NCI-H82 treated with DMSO at 0.1 percent for 48 hours (cell line): Measurements from ENCODE around the gene KRT77.
"Not testable (repeated sequence)": the region's sequence is repeated elsewhere in the genome, so short reads cannot be mapped to it uniquely, and the experiment has no call there.

Experiments
- DNase-seq: peaks from one replicate; lab custom pipeline; 2025; ENCODE audit not compliant: unreplicated experiment; lab: John Stamatoyannopoulos, UW

KRT77 gene

DNA sequence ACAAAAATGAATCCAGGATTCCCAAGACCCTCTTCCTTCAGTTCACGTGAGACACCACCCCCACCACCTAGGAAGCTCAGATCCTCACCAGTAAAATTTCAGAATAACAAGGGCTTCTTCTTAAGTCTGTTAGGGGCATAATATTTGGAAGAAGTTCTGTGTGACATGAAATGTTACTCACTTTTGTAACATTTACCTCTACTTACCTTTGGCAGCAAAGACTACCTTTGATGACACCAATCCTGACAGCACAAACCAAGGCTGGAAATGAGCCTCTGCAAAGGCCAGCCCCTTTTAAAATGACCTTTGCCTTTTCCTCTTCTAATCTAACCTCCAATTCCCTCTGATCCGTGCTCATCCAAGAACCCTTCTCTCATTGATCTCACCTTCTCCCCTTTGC is 19.4 kb upstream of the KRT77 start:
- no peak for DNase-seq

GRCh38 chr12:52721838-52722470 is 18.6 kb upstream of the KRT77 start:
- no peak for DNase-seq

DNA sequence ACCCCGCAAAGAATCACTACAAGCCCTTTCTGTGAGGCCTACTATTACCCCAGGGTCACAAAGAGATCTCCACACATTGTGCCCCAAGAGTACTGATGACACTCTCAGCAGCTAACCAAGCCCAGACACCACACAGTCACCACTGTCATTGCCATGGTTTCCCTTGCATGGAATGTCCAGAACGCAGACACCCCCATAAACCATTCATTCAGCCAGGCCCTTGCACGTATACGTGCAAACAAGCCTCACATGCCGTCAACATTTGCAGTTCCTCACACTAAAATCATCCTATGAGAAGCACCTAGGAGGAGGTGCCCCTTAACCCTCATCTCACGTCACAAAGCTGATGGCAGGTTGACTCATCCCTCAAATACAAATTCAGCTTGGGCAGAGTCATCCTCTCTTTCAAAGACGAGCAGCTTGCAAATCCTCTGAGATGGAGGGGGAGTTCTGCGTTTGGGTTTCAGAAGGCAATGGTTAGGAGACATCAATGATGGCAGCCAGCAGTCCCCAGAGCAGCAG is 17.1 kb upstream of the KRT77 start:
- DNase-seq, result no peak

DNA sequence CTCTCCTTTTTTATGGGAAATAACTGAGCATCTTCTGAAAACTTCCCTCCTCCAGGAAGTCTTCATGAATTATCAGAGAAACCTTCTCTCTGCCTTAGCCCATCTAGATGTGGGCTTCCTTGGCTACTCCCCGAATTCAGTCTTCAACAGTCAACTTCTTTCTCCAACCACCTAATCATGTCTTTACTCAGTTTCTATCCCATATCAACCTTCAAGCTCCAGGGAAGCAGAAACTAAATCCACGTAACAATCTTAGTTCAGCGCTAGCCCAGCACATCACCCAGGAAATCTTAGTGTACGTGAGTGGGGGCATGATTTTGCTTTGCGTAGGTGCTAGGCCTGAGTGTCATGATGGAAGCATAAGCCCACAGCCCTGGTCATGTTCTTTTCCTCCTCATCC is 12.7 kb upstream of the KRT77 start:
- no peak for DNase-seq

- no peak for DNase-seq
Measured at GRCh38 chr12:52715416-52715815, 12.1 kb upstream of the KRT77 start.

- DNase-seq, result no peak
Measured at GRCh38 chr12:52714887-52715281, 11.6 kb upstream of the KRT77 start.

GRCh38 chr12:52713960-52714886 is 10.9 kb upstream of the KRT77 start:
- DNase-seq, result no peak

DNA sequence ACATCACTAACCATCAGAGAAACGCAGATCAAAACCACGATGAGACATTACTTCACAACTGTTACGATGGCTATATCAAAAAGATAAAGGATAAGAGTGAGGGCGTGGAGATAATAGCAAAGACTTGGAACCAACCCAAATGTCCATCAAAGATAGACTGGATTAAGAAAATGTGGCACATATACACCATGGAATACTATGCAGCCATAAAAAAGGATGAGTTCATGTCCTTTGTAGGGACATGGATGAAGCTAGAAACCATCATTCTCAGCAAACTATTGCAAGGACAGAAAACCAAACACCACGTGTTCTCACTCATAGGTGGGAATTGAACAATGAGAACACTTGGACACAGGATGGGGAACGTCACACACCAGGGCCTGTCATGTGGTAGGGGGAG is 8.8 kb upstream of the KRT77 start:
- not testable (repeated sequence) for DNase-seq

DNA sequence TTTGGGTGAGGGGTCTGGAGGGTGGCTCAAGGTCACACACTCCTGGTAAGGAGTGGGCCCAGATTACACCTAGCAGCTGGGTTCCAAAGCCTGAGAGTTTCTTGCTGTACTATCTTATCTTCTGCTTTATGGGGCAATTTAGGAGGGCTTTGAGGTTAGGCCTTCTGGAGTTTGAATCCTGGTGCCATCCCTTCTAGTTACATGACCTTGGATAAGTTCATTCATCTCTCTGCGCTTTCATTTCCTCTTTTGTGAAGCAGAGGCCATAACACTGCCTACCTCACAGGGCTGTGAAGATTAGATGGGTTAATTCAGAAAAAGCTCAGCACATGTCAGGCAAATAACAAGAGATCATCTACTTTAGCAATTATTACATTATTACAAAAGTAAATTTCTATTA is 7.4 kb upstream of the KRT77 start:
- DNase-seq, result no peak

DNA sequence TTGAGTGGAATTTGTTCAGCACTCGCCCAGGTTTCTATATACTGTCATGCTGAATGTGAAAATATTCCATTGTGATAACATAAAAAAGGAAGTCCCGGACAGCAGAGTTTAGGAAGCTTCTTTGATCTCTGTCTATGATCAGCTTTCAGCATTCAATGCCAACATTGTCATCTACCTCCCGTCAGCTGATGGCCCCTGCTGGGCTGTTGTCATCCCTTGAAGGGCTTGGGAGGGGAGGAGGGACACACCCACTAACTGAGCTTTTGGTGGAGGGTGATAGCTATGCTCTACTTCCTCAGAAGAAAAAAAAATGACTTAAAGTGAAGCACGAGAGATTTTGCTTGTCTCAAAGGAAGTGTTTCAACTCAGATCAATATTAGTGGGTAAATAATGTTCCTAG is 4.7 kb upstream of the KRT77 start:
- DNase-seq, result no peak

GRCh38 chr12:52704464-52704863 is 1.1 kb upstream of the KRT77 start:
- DNase-seq, result no peak

DNA sequence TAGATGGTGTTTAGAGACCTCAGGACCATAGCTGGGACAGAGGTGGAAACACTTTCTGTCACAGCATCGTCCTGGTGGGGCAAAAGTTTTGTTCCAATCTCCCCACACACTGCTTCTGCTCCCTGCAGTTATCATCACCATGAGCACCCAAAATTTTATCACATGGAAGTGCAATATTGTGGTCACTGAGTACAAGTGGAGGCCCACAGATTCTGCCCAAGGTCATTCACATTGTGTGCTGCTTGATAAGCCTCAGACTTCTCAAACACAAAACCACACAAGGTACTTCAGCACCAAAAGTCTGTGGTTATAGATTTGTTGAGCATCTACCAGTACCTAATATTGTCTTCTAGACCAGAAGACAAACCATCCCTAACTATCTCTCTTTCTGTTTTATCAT is 554 bp upstream of the KRT77 start:
- DNase-seq, result no peak

- no peak for DNase-seq
Measured at GRCh38 chr12:52702338-52702737, 986 bp downstream of the KRT77 start.

DNA sequence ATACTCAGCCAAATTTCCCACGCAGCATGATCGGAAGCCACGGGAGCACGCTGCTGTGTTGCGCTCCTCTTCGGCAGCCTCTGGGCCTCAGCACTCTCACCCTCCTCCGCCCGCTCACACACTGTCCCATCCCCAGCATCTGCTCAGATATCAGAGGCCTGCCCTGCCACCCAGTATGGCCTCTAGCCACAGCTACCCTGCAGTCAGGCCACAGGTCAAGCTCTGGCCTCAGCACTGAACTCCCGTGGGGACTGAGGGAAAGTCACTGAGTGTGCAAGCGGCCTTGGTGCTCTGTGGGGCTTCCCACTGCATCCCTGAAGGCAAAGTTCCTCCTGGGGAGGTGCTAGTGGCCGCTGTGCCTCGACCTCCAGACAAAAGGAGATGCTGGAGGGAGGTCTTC is 2.0 kb downstream of the KRT77 start:
- no peak for DNase-seq

DNA sequence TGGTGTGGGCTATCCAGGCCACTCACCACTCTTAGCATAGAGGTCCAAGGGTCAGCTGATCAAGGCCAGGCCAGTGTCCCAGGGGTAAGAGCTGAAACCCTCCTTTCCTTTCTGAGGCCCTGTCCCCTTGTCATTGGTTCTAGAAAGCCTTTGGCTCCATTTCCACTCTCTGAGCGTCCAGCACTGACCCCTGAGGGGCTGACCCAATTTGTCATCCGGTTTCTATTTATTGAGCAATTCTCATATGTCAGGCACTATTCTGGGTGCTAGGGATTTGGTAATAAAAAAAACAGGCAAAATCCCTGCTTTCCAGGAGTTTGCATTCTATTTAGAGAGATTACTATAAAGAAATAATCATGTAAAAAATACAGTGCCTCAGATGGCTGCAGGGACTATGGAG is 3.4 kb downstream of the KRT77 start:
- DNase-seq, result no peak

GRCh38 chr12:52699373-52699772 is 4.0 kb downstream of the KRT77 start:
- no peak for DNase-seq

- DNase-seq, result no peak
Measured at GRCh38 chr12:52698651-52699340, 4.5 kb downstream of the KRT77 start.

GRCh38 chr12:52697058-52697582 is 6.2 kb downstream of the KRT77 start:
- DNase-seq, result no peak

- DNase-seq, result no peak
Measured at GRCh38 chr12:52696588-52696987, 6.7 kb downstream of the KRT77 start.

DNA sequence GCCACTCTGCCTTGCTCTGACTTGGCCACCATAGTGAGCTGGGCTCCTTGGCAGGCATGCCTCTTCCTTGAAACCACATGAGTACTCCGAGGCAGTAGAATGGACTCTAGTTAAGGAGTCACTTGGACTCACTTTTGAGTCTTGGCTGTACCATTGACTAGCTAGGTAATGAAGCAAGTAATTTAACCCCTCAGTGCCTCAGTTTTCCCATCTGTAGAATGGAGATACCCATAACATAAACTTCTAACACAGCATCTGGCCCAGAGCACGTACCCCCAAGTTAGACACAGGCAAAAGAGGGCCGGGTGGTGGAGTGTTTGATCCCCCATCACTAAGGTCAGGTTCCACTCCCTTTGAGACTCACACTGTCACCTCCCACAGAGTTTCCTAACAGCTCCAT is 8.3 kb downstream of the KRT77 start:
- DNase-seq, result no peak

GRCh38 chr12:52694151-52694550 is 9.2 kb downstream of the KRT77 start:
- DNase-seq, result no peak
